Astrocyte of the cerebellum (primary cell): ENCODE measurements around the gene UTP11.

ENCODE experiments used
- DNase-seq: peaks from one replicate; pipeline ENCODE4 v3.0.0-alpha.2; 2011; ENCODE audit warnings: low read depth
- H3K4me3 ChIP-seq: 2 replicates; pipeline ENCODE4 v1.5.1; 2011; ENCODE audit warnings: mild to moderate bottlenecking, low read depth, low read length, moderate library complexity
- in situ Hi-C: cut with HindIII; loops from 2 replicates; pipeline ENCODE4 v1.10.0; 2017; ENCODE audit warnings: low sequenced_read_pairs
- TF ChIP-seq, protein P1 (sequence below): IDR thresholded peaks from 2 replicates; pipeline ENCODE4 v1.5.1; 2012; ENCODE audit warnings: low read length, low read depth, moderate library complexity, mild to moderate bottlenecking; ENCODE audit errors: missing control alignments

UTP11 gene

DNA sequence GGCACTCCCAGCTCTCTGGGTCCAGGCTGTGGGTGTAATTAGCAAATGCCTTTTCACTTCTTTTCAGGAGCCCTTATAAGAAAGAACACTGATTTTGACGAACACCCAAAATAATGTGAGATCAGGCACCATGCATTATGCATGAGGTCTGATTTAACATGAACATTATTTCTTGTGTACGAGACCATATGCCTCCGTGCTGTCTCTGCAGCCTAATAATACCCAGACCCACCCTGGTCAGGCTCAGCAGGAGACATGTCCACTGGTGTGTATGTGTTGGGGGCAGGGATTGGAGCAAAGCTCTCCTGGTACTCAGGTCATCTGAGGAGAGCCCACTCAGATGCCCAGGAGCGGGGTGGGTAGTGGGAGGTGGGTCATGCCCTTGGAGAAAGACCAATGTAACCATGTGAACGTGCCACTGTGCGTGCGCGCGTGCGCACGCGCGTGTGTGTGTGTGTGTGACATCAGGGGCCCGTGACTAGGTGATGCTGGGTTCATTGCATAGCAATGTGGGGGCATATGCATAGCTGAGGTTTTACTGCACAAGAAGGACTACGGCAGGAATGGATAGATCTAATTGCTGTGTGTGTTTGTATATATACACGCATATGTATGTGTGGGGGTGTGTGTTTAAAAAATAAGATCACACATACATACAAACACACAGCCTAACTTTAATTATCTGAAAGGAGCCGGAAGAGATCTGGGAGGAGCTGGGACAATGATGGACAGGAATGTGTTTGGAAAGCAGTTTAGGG is 27.0 kb downstream of the UTP11 start:
- no peak for DNase-seq
- TF ChIP-seq, protein P1, sequence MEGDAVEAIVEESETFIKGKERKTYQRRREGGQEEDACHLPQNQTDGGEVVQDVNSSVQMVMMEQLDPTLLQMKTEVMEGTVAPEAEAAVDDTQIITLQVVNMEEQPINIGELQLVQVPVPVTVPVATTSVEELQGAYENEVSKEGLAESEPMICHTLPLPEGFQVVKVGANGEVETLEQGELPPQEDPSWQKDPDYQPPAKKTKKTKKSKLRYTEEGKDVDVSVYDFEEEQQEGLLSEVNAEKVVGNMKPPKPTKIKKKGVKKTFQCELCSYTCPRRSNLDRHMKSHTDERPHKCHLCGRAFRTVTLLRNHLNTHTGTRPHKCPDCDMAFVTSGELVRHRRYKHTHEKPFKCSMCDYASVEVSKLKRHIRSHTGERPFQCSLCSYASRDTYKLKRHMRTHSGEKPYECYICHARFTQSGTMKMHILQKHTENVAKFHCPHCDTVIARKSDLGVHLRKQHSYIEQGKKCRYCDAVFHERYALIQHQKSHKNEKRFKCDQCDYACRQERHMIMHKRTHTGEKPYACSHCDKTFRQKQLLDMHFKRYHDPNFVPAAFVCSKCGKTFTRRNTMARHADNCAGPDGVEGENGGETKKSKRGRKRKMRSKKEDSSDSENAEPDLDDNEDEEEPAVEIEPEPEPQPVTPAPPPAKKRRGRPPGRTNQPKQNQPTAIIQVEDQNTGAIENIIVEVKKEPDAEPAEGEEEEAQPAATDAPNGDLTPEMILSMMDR: no peak
- no peak overlapping the region for H3K4me3 ChIP-seq
- in situ Hi-C loops: loop anchor here (5.0 kb wide), 1 partner anchor 778 kb away; no protein-coding TSS in a partner anchor

DNA sequence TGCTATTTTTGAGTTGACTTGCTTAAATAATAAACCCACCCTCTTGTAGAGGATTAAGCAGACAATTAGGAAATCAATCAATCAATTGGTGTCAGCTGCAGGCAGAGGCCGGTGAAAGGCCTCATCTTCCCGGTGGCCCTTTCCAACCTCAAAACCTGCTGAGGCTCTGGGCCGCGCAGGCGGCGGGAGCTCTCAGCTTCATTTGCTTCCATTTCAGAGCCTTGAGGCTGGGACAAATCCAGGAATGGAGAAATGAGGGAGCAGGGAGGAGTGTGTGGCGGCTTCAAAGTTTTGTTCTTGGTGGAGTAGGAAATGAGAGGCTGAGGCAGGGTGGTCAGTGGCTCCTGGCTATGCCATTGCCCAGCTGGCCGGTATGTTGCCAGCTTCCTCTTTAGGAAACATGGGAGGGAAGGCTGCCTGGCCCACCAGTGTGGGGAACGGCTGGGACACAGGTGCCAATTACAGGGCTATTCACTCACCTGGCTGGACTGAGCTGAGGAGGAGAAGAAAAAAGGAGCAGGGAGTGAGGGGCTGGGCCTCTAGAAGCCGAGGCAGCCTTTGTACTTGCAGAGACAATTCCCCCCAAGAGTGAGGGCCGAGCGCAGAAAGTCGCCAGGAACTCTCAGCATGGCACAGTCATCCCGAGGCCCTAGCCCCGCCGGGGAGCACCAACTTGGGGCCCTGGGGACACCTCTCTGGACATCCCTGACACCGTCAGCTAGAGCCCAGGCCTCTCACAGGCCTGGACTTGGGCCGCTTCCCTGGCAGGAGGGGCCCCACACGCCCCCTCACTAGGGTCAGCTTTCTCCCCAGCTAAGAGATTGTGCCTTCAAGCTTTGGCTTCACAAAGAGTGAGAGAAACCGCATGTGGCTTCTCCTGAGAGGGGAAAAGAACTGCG is 29.7 kb downstream of the UTP11 start:
- DNase-seq: no peak

DNA sequence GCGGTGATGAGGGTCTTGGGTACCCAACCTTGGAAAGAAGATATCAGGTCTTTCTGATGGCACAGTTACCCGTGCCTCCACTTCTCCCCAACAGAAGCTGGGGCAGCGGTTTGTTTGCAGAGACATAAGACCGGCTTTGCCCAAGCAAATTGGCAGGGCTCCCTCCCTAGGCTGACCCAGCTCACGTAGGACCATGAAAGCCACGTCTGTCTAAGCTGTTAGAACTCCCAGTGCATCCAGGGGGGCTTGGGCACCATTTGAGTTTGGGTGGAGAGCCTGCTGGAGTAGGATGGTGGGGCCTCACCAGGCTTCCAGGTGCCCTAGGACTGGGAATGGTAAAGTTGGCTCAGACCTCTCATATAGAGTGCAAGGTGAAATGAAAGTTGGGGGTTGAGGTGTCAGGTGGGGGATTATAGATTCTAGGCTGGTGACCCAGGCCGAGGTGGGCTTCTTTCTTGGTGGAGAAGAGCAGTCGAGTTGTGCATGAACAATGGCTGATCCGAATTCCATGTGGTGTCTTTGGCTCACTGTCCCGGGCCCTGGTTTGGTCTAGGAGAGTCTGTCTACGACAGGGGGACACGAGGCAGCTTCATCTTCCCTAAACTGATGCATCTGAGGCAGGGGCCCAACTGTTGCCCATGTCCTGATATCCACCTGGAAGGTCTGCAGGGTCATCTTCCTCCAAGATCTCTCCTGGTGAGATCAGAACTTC is 30.7 kb downstream of the UTP11 start:
- no peak overlapping the region for H3K4me3 ChIP-seq
- TF ChIP-seq, protein P1: no peak
- DNase-seq: no peak
- in situ Hi-C loops: loop anchor here (5.0 kb wide), 1 partner anchor 774 kb away; no protein-coding TSS in a partner anchor

More for the DNA sequence above, 29.7 kb downstream of the UTP11 start:
- H3K4me3 ChIP-seq: no peak overlapping the region
- in situ Hi-C loops: loop anchor here (5.0 kb wide), 1 partner anchor 775 kb away; no protein-coding TSS in a partner anchor
- TF ChIP-seq, protein P1: no peak

DNA sequence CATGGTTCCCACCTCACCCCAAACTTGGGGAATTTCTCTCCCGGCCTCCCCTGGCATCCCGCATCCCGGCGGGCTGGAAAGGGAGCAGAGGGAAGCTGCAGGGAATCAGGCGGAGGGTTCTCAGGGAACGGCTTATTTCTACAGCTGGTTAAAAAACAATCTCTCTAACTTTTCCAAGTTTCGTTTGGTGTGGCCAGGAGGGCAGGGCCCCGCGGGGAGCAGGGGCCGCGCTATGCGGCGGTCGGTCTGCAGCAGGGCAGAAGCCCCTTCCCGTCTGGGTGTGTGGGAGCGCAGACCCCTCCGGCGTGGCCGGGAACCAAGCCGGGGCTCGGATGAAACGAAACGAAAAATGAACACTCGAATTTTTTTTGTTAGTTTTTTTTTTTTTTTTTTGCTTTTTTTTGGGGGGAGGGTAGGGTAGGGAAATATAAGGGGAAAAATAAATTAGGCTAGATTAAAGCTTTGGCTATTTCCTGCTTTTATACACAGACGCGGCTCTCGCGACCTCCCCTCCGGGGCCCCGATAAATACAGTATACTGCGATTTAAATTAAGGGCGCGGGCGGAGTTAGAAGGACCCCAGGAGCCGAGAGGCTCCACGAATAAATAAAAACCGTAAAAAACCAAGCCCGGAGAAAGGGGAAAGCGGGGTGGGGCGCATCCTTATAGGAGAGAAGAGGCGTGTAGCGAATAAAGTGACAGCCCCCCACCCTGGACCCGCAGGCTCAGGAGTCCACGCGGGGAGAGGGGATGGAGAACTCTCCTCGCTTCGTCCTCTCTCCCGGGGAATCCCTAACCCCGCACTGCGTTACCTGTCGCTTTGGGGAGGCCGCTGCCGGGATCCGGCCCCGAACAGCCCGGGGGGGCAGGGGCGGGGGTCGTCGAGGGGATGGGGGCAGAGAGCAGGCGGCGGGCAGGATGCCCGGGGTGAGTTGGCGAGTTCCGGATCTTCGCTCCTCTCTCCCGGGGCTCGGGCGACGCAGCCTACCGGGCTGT is 32.0 kb downstream of the UTP11 start:
- in situ Hi-C loops: loop anchor here (5.0 kb wide), 1 partner anchor 773 kb away; no protein-coding TSS in a partner anchor
- peak overlapping the region; percentile 37 for H3K4me3 ChIP-seq
- TF ChIP-seq, protein P1: no peak
- no peak for DNase-seq

DNA sequence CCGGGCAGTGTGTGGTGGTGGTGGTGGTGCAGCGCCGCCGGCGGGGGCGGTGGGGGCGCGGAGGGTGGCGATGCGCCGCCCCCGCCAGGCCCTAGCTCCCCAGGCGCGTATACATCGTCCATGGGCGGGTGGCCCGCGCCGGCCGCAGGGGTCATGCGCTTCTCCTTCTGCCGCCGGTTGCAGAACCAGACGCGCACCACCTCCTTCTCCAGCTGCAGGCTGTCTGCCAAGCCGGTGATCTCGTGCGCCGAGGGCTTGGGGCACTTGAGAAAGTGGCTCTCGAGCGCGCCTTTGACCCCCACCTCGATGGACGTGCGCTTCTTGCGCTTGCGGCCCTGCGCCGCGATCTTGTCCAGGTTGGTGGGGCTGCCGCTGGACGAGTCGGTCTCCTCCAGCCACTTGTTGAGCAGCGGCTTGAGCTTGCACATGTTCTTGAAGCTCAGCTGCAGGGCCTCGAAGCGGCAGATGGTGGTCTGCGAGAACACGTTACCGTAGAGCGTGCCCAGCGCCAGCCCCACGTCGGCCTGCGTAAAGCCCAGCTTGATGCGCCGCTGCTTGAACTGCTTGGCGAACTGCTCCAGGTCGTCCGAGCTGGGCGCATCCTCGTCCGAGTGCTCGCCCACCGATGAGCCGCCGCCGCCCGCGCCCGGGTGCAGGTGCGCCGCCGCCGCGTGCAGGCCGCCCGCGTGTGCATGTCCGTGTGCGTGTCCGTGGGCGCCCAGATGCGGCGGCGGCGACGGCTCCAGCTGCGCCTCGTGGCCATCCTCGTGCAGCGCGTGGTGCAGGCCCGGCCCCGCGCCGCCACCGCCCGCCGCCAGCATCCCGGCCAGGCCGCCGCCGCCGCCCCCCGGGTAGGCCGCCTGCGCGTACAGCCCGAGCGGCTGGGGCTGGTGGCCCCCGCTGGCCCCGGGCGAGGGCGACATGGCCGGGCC is 33.1 kb downstream of the UTP11 start:
- DNase-seq: no peak
- TF ChIP-seq, protein P1: no peak
- no peak overlapping the region for H3K4me3 ChIP-seq
- in situ Hi-C loops: no loop called here
